Esophagus muscularis mucosa (tissue), 3 donors: ENCODE measurements around the gene RBM44.

Source experiments
- POLR2A ChIP-seq: fragments of 450-650 bp; IDR thresholded peaks from one replicate; pipeline ENCODE4 v1.6.1; 2017; ENCODE audit warnings: antibody characterized with exemption, moderate library complexity, mild to moderate bottlenecking, low read depth
- POLR2AphosphoS5 ChIP-seq, 2 donors: sonication (generic); formaldehyde crosslinking; IDR thresholded peaks; one replicate each; pipeline ENCODE4 v1.6.1; 2017; ENCODE audit warnings: antibody characterized with exemption in 2 of 2
- TF ChIP-seq, protein P1 (sequence below), 3 experiments: fragments of 200-600 bp in 2 of 3; fragments of 450-650 bp in 1 of 3; sonication (generic) in 2 of 3; IDR thresholded peaks; one replicate each; pipeline ENCODE4 v1.5.1; 2017 to 2019; ENCODE audit warnings: antibody characterized with exemption in 3 of 3, mild to moderate bottlenecking in 2 of 3, moderate library complexity in 1 of 3

DNA sequence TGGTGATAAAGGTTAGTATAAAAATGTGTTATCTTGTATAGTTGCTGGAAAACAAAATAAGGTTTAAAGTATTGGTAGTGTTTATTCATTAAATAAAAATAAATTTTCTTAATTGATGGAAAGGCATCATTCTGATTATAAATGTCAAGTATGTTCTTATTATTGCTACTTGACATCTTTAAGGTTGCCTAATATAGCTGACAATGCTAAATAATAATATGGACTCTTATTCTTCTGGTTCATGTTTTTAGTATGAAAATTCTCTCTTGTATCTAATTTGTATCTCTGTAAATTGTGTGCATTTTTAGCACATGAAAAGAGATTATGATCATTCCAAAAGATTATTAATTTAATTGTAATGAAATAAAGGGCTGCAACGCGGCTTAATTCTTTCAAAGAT lies 25.0 kb downstream of the RBM44 start:
- TF ChIP-seq, protein P1, sequence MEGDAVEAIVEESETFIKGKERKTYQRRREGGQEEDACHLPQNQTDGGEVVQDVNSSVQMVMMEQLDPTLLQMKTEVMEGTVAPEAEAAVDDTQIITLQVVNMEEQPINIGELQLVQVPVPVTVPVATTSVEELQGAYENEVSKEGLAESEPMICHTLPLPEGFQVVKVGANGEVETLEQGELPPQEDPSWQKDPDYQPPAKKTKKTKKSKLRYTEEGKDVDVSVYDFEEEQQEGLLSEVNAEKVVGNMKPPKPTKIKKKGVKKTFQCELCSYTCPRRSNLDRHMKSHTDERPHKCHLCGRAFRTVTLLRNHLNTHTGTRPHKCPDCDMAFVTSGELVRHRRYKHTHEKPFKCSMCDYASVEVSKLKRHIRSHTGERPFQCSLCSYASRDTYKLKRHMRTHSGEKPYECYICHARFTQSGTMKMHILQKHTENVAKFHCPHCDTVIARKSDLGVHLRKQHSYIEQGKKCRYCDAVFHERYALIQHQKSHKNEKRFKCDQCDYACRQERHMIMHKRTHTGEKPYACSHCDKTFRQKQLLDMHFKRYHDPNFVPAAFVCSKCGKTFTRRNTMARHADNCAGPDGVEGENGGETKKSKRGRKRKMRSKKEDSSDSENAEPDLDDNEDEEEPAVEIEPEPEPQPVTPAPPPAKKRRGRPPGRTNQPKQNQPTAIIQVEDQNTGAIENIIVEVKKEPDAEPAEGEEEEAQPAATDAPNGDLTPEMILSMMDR (IDR thresholded peaks at IDR 0.05): no peak
- no peak for TF ChIP-seq POLR2AphosphoS5 (IDR thresholded peaks at IDR 0.05)
- TF ChIP-seq POLR2A: no peak
